ENCODE measurements around the gene EP400. TPM values are rescaled to one million over a fixed set of nuclear protein-coding genes. Genes with fewer than 3 reads are reported as not detected.

The EP400 gene
- total RNA-seq, 1 experiment from 2014 or later = 80.1 TPM

DNA sequence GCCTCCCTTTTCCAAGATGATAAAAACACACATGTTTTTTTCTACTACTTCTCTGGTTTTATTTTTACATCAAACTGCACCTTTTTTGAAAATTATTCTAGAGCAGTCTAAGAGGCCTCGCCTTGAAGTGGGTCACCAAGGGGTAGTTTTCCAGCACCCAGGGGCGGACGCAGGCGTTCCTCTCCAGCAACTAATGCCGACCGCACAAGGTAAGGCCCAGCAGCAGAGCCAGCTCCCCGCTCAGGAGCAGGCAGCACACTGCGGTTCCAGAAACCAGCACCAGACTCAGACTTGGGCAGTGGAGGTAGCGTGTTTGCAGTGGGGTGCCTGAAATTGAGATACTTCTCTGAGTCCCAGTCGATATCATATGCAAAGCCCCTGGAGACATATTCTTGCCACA, 31.6 kb downstream of the EP400 start:
- DNase-seq (ENCODE audit: low spot score) = no peak
- CTCF ChIA-PET = no interaction called here
- Histone ChIP-seq H3K27me3 (replicated peaks; ENCODE audit: insufficient read depth, low read depth, low read length, poor library complexity) (no peaks in the 10 kb centered on the region), H3K4me3 (ENCODE audit: low read depth, low read length, poor library complexity, severe bottlenecking) (no peak overlapping the region), H3K9me3 (ENCODE audit: low read depth, low read length, poor library complexity, severe bottlenecking) (no peaks in the 10 kb centered on the region), H3K4me1 (ENCODE audit: insufficient read depth, low read length, poor library complexity, severe bottlenecking) (peaks cover under 1% of the 10 kb centered on the region), H3K36me3 (ENCODE audit: insufficient read depth, low read length, poor library complexity, severe bottlenecking) (peaks cover 33% of the 10 kb centered on the region), H3K27ac (ENCODE audit: low read depth, low read length, poor library complexity, severe bottlenecking) (no peak overlapping the region)
- intact Hi-C loops (cut with micrococcal nuclease; ENCODE audit: unreplicated experiment) = no loop called here
- no TSS peak for BruUV-seq (replicated peaks)
- POLR2A ChIA-PET (ENCODE audit: low non-redundant PET) = no interaction called here
- TF ChIP-seq CTCF (conservative IDR thresholded peaks at IDR 0.05; ENCODE audit: low read depth, low read length) = no peak
- no peak for TF ChIP-seq EZH2 (IDR thresholded peaks at IDR 0.05; ENCODE audit: borderline replicate concordance, low read depth, low read length, poor library complexity, severe bottlenecking)

GRCh38 chr12:131982041-131982440, 32.3 kb downstream of the EP400 start:
- no peak for DNase-seq (ENCODE audit: low spot score)
- H3K27me3 ChIP-seq (replicated peaks; ENCODE audit: insufficient read depth, low read depth, low read length, poor library complexity) = no peaks in the 10 kb centered on the region
- ChIA-PET POLR2A (ENCODE audit: low non-redundant PET) (no interaction called here), CTCF (no interaction called here)
- H3K4me3 ChIP-seq (ENCODE audit: low read depth, low read length, poor library complexity, severe bottlenecking) = no peak overlapping the region
- TF ChIP-seq CTCF (conservative IDR thresholded peaks at IDR 0.05; ENCODE audit: low read depth, low read length) (no peak), EZH2 (IDR thresholded peaks at IDR 0.05; ENCODE audit: borderline replicate concordance, low read depth, low read length, poor library complexity, severe bottlenecking) (no peak)
- no TSS peak for BruUV-seq (replicated peaks)
- intact Hi-C loops (cut with micrococcal nuclease; ENCODE audit: unreplicated experiment) = no loop called here
- peaks cover 7% of the 10 kb centered on the region for H3K4me1 ChIP-seq (ENCODE audit: insufficient read depth, low read length, poor library complexity, severe bottlenecking)
- no peak overlapping the region for H3K27ac ChIP-seq (ENCODE audit: low read depth, low read length, poor library complexity, severe bottlenecking)
- H3K9me3 ChIP-seq (ENCODE audit: low read depth, low read length, poor library complexity, severe bottlenecking) = no peaks in the 10 kb centered on the region
- H3K36me3 ChIP-seq (ENCODE audit: insufficient read depth, low read length, poor library complexity, severe bottlenecking) = peaks cover 39% of the 10 kb centered on the region

DNA sequence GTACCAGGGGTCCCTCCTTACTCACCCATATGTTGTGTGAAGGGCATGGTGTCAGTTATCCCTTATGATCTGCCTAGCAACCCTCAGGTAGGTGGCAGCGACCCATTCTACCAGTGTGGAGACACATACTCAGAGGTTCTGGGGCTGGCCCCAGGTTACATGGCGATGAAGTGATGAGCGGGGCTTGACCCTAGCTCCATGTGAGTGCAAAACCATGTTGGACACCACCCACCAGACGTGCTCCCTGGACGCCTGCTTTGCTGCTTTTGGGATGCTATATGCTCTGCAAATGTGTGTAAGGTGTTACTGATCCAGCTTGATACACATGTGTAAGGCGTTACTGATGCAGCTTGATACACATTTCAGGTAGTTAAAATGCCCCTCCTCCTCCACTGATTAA, 33.3 kb downstream of the EP400 start:
- intact Hi-C loops (cut with micrococcal nuclease; ENCODE audit: unreplicated experiment) = no loop called here
- CTCF ChIA-PET = no interaction called here

More for the DNA sequence above, 33.3 kb downstream of the EP400 start:
- no peak for TF ChIP-seq CTCF (conservative IDR thresholded peaks at IDR 0.05; ENCODE audit: low read depth, low read length)
- TF ChIP-seq EZH2 (IDR thresholded peaks at IDR 0.05; ENCODE audit: borderline replicate concordance, low read depth, low read length, poor library complexity, severe bottlenecking) = no peak
- H3K36me3 ChIP-seq (ENCODE audit: insufficient read depth, low read length, poor library complexity, severe bottlenecking) = peaks cover 48% of the 10 kb centered on the region
- H3K4me3 ChIP-seq (ENCODE audit: low read depth, low read length, poor library complexity, severe bottlenecking) = no peak overlapping the region
- no peak for DNase-seq (ENCODE audit: low spot score)
- H3K9me3 ChIP-seq (ENCODE audit: low read depth, low read length, poor library complexity, severe bottlenecking) = no peaks in the 10 kb centered on the region
- H3K27ac ChIP-seq (ENCODE audit: low read depth, low read length, poor library complexity, severe bottlenecking) = no peak overlapping the region
- H3K27me3 ChIP-seq (replicated peaks; ENCODE audit: insufficient read depth, low read depth, low read length, poor library complexity) = no peaks in the 10 kb centered on the region
- H3K4me1 ChIP-seq (ENCODE audit: insufficient read depth, low read length, poor library complexity, severe bottlenecking) = peaks cover 16% of the 10 kb centered on the region
- no TSS peak for BruUV-seq (replicated peaks)
- POLR2A ChIA-PET (ENCODE audit: low non-redundant PET) = interaction anchor here (0.6 kb wide), 1 partner anchor 340 kb away, joined by 3 read pairs; no protein-coding TSS in a partner anchor
